Caco-2 (cell line): ENCODE measurements around the gene GIMAP5. TPM values are rescaled to one million over a fixed set of nuclear protein-coding genes. Genes with fewer than 3 reads are reported as not detected.

Source experiments
- BruUV-seq: library from RNA; stranded (reverse); fragments of 400-500 nt; replicated peaks from 2 replicates; lab custom pipeline; 2021; lab: Mats Ljungman, UMichigan
- CTCF ChIA-PET: fragments of 300-600 bp; sonication (Branson Sonifier 250); formaldehyde crosslinking; loops from one replicate; lab custom pipeline; 2022; ENCODE audit warnings: antibody characterized with exemption; lab: Charles Lee
- POLR2A ChIA-PET: fragments of 300-600 bp; sonication (Branson Sonifier 250); formaldehyde crosslinking; loops from one replicate; lab custom pipeline; 2022; ENCODE audit warnings: antibody characterized with exemption; lab: Charles Lee
- DNase-seq, 2 experiments: peaks; one replicate each; pipeline versions ENCODE4 v3.0.0 to v3.0.0-alpha.2; 2020 to 2022
- H3K27me3 ChIP-seq: replicated peaks from 2 replicates; pipeline ENCODE4 v1.6.0; 2011; ENCODE audit warnings: low read length; ENCODE audit not compliant: control insufficient read depth, insufficient read depth
- H3K36me3 ChIP-seq: 2 replicates; pipeline ENCODE4 v1.5.1; 2011; ENCODE audit warnings: low read length; ENCODE audit not compliant: control insufficient read depth, insufficient read depth
- H3K4me1 ChIP-seq: fragments of 250-450 bp; sonication (Bioruptor Pico); 2 replicates; pipeline ENCODE4 v1.5.1; 2020; ENCODE audit warnings: mild to moderate bottlenecking
- H3K4me3 ChIP-seq: 2 replicates; pipeline ENCODE4 v1.5.1; 2011; ENCODE audit warnings: low read depth, mild to moderate bottlenecking, control low read depth, low read length
- H3K9me3 ChIP-seq: fragments of 250-450 bp; sonication (Bioruptor Pico); 2 replicates; pipeline ENCODE4 v1.5.1; 2020; ENCODE audit warnings: mild to moderate bottlenecking, moderate library complexity
- H3K27ac Mint-ChIP-seq: one replicate; pipeline ENCODE4 v1.8.0; 2022; ENCODE audit warnings: mixed read lengths; ENCODE audit not compliant: unreplicated experiment
- H3K27me3 Mint-ChIP-seq: one replicate; pipeline ENCODE4 v1.8.0; 2022; ENCODE audit warnings: mixed read lengths; ENCODE audit not compliant: insufficient read depth, unreplicated experiment
- H3K36me3 Mint-ChIP-seq: one replicate; pipeline ENCODE4 v1.8.0; 2022; ENCODE audit warnings: mild to moderate bottlenecking, mixed read lengths; ENCODE audit not compliant: insufficient read depth, unreplicated experiment
- H3K4me1 Mint-ChIP-seq: one replicate; pipeline ENCODE4 v1.8.0; 2022; ENCODE audit warnings: low read depth, mixed read lengths; ENCODE audit not compliant: unreplicated experiment
- H3K4me3 Mint-ChIP-seq: one replicate; pipeline ENCODE4 v1.8.0; 2022; ENCODE audit warnings: mild to moderate bottlenecking, moderate library complexity, mixed read lengths; ENCODE audit not compliant: unreplicated experiment
- H3K9me3 Mint-ChIP-seq: one replicate; pipeline ENCODE4 v1.8.0; 2022; ENCODE audit warnings: mixed read lengths; ENCODE audit not compliant: unreplicated experiment
- CTCF ChIP-seq, 2 experiments: fragments of 200-600 bp in 1 of 2; IDR thresholded peaks; 1 replicate in 1 of 2; 2 replicates in 1 of 2; pipeline versions ENCODE4 v1.5.1 to v1.8.0; 2011 to 2022; ENCODE audit warnings: antibody characterized with exemption in 1 of 2, control low read depth in 1 of 2, inconsistent platforms in 1 of 2, low read depth in 1 of 2, low read length in 1 of 2, mild to moderate bottlenecking in 1 of 2, moderate library complexity in 1 of 2; ENCODE audit not compliant: insufficient read depth in 1 of 2, severe bottlenecking in 1 of 2, unreplicated experiment in 1 of 2
- intact Hi-C: fragments of 100-400 bp; cut with micrococcal nuclease; formaldehyde crosslinking; loops from one replicate; pipeline ENCODE4 v1.10.0; 2022; ENCODE audit not compliant: unreplicated experiment
- total RNA-seq: library from RNA; stranded (reverse); gene quantifications from 2 replicates; pipeline ENCODE4 v1.2.3, GENCODE V29; 2022

GIMAP5 gene
- total RNA-seq, 1 experiment from 2014 or later = not detected

DNA sequence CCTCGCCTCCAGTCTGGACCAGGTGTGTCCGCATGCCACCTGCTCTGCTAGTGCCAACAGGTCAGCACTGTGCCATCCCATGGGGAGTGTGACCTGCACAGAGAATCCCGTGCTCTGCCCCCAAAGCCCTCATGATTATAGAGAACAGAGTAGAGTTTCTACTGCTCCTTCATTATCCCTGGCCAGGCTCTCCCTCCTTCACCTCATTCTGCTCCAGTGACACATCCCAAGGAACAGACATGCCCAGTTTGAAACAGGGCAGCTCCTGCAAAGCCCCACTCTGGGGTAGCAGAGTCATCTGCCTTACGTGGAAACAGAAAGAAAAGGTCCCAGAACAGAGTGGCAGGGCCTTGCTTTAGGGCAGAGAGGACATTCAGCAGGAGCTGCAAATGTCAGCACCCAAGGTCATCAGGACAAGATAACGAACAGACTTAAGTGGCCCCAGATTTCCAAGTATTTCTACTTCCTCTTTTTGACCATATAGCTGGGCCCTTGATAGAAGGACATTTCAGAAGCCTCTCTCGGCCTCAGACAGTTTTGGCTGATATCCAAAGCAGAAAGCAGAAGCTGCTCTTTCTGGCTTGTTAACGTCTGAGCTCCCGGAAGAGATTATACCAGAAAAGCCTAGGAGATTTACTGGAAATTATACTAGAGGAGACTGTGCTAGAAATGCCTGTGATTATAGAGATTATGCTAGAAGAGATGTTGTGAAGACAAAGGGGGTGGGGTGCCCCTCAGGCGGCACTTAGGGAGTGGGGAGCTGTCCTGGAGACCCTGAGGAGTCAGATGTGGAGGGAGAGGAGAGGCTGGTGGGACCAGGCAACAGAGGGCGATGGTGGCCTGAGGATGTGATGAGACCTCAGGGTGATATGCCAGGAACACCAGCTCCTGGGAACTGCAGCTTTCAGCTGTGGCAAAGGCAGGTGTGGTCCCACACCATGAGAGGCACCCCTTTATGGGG, 50.4 kb downstream of the GIMAP5 start:
- no peaks in the 10 kb centered on the region; the same call in 1 of the 2 replicates for H3K36me3 ChIP-seq
- peak in 1 of 2 experiments; percentile 34 for DNase-seq
- POLR2A ChIA-PET = interaction anchor here (0.6 kb wide), 1 partner anchor 173 kb away, joined by 4 read pairs; no protein-coding TSS in a partner anchor
- H3K4me1 ChIP-seq = peaks cover 18% of the 10 kb centered on the region
- H3K4me3 ChIP-seq = no peak overlapping the region
- no TSS peak for BruUV-seq
- Mint-ChIP-seq H3K36me3 (no peaks in the 10 kb centered on the region), H3K4me1 (no peaks in the 10 kb centered on the region), H3K9me3 (no peaks in the 10 kb centered on the region), H3K27me3 (no peaks in the 10 kb centered on the region), H3K4me3 (no peak overlapping the region), H3K27ac (no peak overlapping the region)
- CTCF ChIA-PET = interaction anchor here (0.5 to 1.3 kb wide), 7 partner anchors 9 to 150 kb away, joined by 3 to 7 read pairs (median 5); no protein-coding TSS in a partner anchor
- intact Hi-C loops = no loop called here
- TF ChIP-seq CTCF (IDR thresholded peaks at IDR 0.05; ENCODE audit: insufficient read depth in 1 of 2, low read depth in 1 of 2, low read length in 1 of 2, severe bottlenecking in 1 of 2, unreplicated experiment in 1 of 2) = peak in 1 of 2 experiments; percentile 33
- H3K9me3 ChIP-seq = no peaks in the 10 kb centered on the region
- no peaks in the 10 kb centered on the region for H3K27me3 ChIP-seq

DNA sequence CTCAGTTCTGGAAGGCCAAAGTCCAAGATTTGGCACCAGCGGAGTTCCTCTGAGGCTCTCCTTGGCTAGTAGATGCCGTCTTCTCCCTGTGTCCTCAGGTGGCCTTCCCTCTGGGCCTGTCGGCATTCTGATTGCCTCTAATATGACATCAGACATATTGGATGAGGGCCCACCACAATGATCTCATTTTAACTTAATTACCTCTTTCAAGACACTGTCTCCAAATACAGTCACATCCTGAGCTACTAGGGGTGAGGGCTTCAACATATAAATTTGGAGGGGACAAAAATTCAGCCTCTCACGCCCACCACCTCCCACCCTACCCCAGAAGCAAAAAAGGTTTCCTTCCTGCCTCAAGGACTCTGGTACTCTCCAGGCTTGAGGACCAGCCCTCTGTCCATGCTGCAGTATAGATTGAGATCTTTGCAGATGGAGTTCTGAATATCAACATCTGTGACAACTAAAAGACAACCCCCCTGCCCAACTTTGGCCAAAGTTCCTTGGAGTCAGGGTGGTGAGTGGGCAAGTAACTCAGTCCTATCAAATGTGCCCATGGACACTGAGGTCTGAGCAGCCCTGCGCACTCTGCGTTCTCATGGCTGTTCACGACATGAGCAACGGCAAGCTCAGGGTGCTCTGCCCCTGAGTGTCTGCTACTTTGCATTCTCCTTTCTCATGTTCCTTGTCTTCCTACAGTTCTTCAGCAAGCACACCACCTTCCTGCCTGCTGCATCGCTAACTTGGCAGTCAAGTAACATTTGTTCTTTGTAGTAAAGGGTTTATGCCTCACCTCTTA, 51.5 kb downstream of the GIMAP5 start:
- intact Hi-C loops = no loop called here
- DNase-seq = no peak
- Histone ChIP-seq H3K36me3 (no peaks in the 10 kb centered on the region; the same call in 1 of the 2 replicates), H3K27me3 (no peaks in the 10 kb centered on the region), H3K4me3 (no peak overlapping the region), H3K4me1 (peaks cover 15% of the 10 kb centered on the region), H3K9me3 (no peaks in the 10 kb centered on the region)
- Mint-ChIP-seq H3K27ac (no peak overlapping the region), H3K4me1 (no peaks in the 10 kb centered on the region), H3K4me3 (no peak overlapping the region), H3K27me3 (no peaks in the 10 kb centered on the region), H3K36me3 (no peaks in the 10 kb centered on the region), H3K9me3 (no peaks in the 10 kb centered on the region)
- ChIA-PET CTCF (interaction anchor here (0.5 to 1.3 kb wide), 6 partner anchors 10 to 149 kb away, joined by 3 to 7 read pairs (median 4); no protein-coding TSS in a partner anchor), POLR2A (no interaction called here)
- BruUV-seq = no TSS peak
- no peak for TF ChIP-seq CTCF (IDR thresholded peaks at IDR 0.05; ENCODE audit: insufficient read depth in 1 of 2, low read depth in 1 of 2, low read length in 1 of 2, severe bottlenecking in 1 of 2, unreplicated experiment in 1 of 2)
